AG04450 (cell line): ENCODE measurements around the gene PACRG. TPM values are rescaled to one million over a fixed set of nuclear protein-coding genes. Genes with fewer than 3 reads are reported as not detected.

ENCODE experiments used
- CTCF ChIA-PET: fragments of 300-600, 350-600 bp; formaldehyde crosslinking; extraction: SDS; loops from one replicate; lab custom pipeline; 2022; ENCODE audit warnings: antibody characterized with exemption, inconsistent platforms; lab: Charles Lee
- POLR2A ChIA-PET: fragments of 350-600 bp; formaldehyde crosslinking; extraction: SDS; loops from one replicate; lab custom pipeline; 2021; ENCODE audit warnings: antibody characterized with exemption, inconsistent platforms; lab: Yijun Ruan, JAX
- DNase-seq: peaks from one replicate; pipeline ENCODE4 v3.0.0-alpha.2; 2011; ENCODE audit warnings: low read depth, low spot score
- H3K27ac ChIP-seq: one replicate; pipeline ENCODE4 v1.5.1; 2012; ENCODE audit warnings: low read depth, low read length, control low read depth
- H3K27me3 ChIP-seq: one replicate; pipeline ENCODE4 v1.6.0; 2012; ENCODE audit warnings: low read length; ENCODE audit not compliant: control insufficient read depth, insufficient read depth
- H3K4me3 ChIP-seq: 2 replicates; pipeline ENCODE4 v1.5.1; 2011; ENCODE audit warnings: mild to moderate bottlenecking, low read depth, low read length, control low read depth
- H3K9me3 ChIP-seq: 2 replicates; pipeline ENCODE4 v1.5.1; 2012; ENCODE audit warnings: low read length; ENCODE audit not compliant: control insufficient read depth, insufficient read depth
- CTCF ChIP-seq: IDR thresholded peaks from 2 replicates; pipeline ENCODE4 v1.5.1; 2011; ENCODE audit warnings: low read depth, low read length, control low read depth, inconsistent platforms
- polyA plus RNA-seq: library from polyadenylated mRNA; depleted of rRNA; stranded (reverse); fragments of >200 nt; gene quantifications from 2 replicates; pipeline ENCODE4 v1.2.3, GENCODE V29; 2011

Gene PACRG
- polyA plus RNA-seq, 1 experiment, result not detected

GRCh38 chr6:162999575-163000285 lies 272.0 kb downstream of the PACRG start:
- ChIA-PET CTCF (no interaction called here), POLR2A (no interaction called here)
- Histone ChIP-seq H3K27me3 (no peaks in the 10 kb centered on the region), H3K9me3 (no peaks in the 10 kb centered on the region; the same call in 1 of the 2 replicates), H3K4me3 (no peak overlapping the region), H3K27ac (no peak overlapping the region)
- no peak for DNase-seq
- no peak for TF ChIP-seq CTCF

GRCh38 chr6:163001330-163001729 lies 273.6 kb downstream of the PACRG start:
- Histone ChIP-seq H3K9me3 (no peaks in the 10 kb centered on the region; the same call in 1 of the 2 replicates), H3K27ac (no peak overlapping the region), H3K4me3 (no peak overlapping the region), H3K27me3 (no peaks in the 10 kb centered on the region)
- CTCF ChIA-PET, result no interaction called here
- no peak for DNase-seq
- POLR2A ChIA-PET, result no interaction called here
- no peak for TF ChIP-seq CTCF

GRCh38 chr6:163008186-163008585 lies 280.4 kb downstream of the PACRG start:
- no peaks in the 10 kb centered on the region for H3K27me3 ChIP-seq
- no peak for DNase-seq
- POLR2A ChIA-PET, result no interaction called here
- no peak overlapping the region for H3K27ac ChIP-seq
- no peak for TF ChIP-seq CTCF
- no peak overlapping the region for H3K4me3 ChIP-seq
- H3K9me3 ChIP-seq, result peaks cover 2% of the 10 kb centered on the region; the same call in 1 of the 2 replicates
- CTCF ChIA-PET, result no interaction called here

GRCh38 chr6:163008626-163009025 lies 280.9 kb downstream of the PACRG start:
- Histone ChIP-seq H3K27me3 (no peaks in the 10 kb centered on the region), H3K9me3 (peaks cover 2% of the 10 kb centered on the region; the same call in 1 of the 2 replicates), H3K27ac (no peak overlapping the region), H3K4me3 (no peak overlapping the region)
- ChIA-PET CTCF (no interaction called here), POLR2A (no interaction called here)
- TF ChIP-seq CTCF, result no peak
- no peak for DNase-seq

GRCh38 chr6:163010145-163010544 lies 282.4 kb downstream of the PACRG start:
- no peaks in the 10 kb centered on the region for H3K27me3 ChIP-seq
- ChIA-PET POLR2A (no interaction called here), CTCF (no interaction called here)
- no peak overlapping the region for H3K27ac ChIP-seq
- H3K4me3 ChIP-seq, result no peak overlapping the region
- DNase-seq, result no peak
- H3K9me3 ChIP-seq, result peaks cover 2% of the 10 kb centered on the region; the same call in 1 of the 2 replicates
- TF ChIP-seq CTCF, result no peak
